Stimulated activated naive CD8-positive, alpha-beta T cell treated with anti-CD3 and anti-CD28 coated beads, Interleukin-15, Interleukin-2, amounts not matched to agents 100 ng/mL and 50 ng/mL, for 24 hours (primary cell): ENCODE data around the gene MRAP.

Source experiments
- H3K27ac Mint-ChIP-seq: one replicate; pipeline ENCODE4 v1.8.0; 2021; ENCODE audit warnings: mild to moderate bottlenecking, mixed read lengths
- H3K27me3 Mint-ChIP-seq: one replicate; pipeline ENCODE4 v1.8.0; 2021; ENCODE audit warnings: mixed read lengths
- H3K36me3 Mint-ChIP-seq: one replicate; pipeline ENCODE4 v1.8.0; 2021; ENCODE audit warnings: low read depth, mixed read lengths
- H3K4me1 Mint-ChIP-seq: one replicate; pipeline ENCODE4 v1.8.0; 2021; ENCODE audit warnings: low read depth, mixed read lengths
- H3K4me3 Mint-ChIP-seq: one replicate; pipeline ENCODE4 v1.8.0; 2021; ENCODE audit warnings: mild to moderate bottlenecking, mixed read lengths
- H3K9me3 Mint-ChIP-seq: one replicate; pipeline ENCODE4 v1.8.0; 2021; ENCODE audit warnings: mixed read lengths

The MRAP gene

GRCh38 chr21:32278518-32279376, 19.9 kb upstream of the MRAP start, which contains the start of gene MIS18A:
MIS18A (minus strand) TSS chr21:32279049; CDS start chr21:32279014, 35 bp downstream.
- Mint-ChIP-seq H3K27ac (peak within 1 kb of the TSS; percentile 98), H3K36me3 (peaks cover 11% of the 10 kb centered on the region), H3K4me1 (peaks cover 29% of the 10 kb centered on the region), H3K4me3 (peak within 1 kb of the TSS; percentile 99), H3K27me3 (no peaks in the 10 kb centered on the region), H3K9me3 (no peaks in the 10 kb centered on the region)

GRCh38 chr21:32279377-32279680, 19.3 kb upstream of the MRAP start:
- H3K9me3 Mint-ChIP-seq = no peaks in the 10 kb centered on the region
- peak overlapping the region; percentile 98 for H3K27ac Mint-ChIP-seq
- H3K4me3 Mint-ChIP-seq = peak overlapping the region; percentile 99
- H3K4me1 Mint-ChIP-seq = peaks cover 29% of the 10 kb centered on the region
- H3K27me3 Mint-ChIP-seq = no peaks in the 10 kb centered on the region
- H3K36me3 Mint-ChIP-seq = peaks cover 11% of the 10 kb centered on the region

- H3K36me3 Mint-ChIP-seq = peaks cover 3% of the 10 kb centered on the region
- no peaks in the 10 kb centered on the region for H3K9me3 Mint-ChIP-seq
- no peaks in the 10 kb centered on the region for H3K27me3 Mint-ChIP-seq
- no peak overlapping the region for H3K27ac Mint-ChIP-seq
- H3K4me3 Mint-ChIP-seq = no peak overlapping the region
- H3K4me1 Mint-ChIP-seq = peaks cover 29% of the 10 kb centered on the region
These were observed 17.1 kb upstream of the MRAP start for GRCh38 chr21:32281531-32281930.

- no peaks in the 10 kb centered on the region for H3K9me3 Mint-ChIP-seq
- no peaks in the 10 kb centered on the region for H3K27me3 Mint-ChIP-seq
- H3K4me1 Mint-ChIP-seq = peaks cover 21% of the 10 kb centered on the region
- H3K36me3 Mint-ChIP-seq = peaks cover 8% of the 10 kb centered on the region
- no peak overlapping the region for H3K4me3 Mint-ChIP-seq
- no peak overlapping the region for H3K27ac Mint-ChIP-seq
These were observed 15.7 kb upstream of the MRAP start for GRCh38 chr21:32282992-32283391.

GRCh38 chr21:32285476-32285875, 13.2 kb upstream of the MRAP start:
- H3K36me3 Mint-ChIP-seq = peaks cover 8% of the 10 kb centered on the region
- no peaks in the 10 kb centered on the region for H3K27me3 Mint-ChIP-seq
- no peak overlapping the region for H3K27ac Mint-ChIP-seq
- H3K4me3 Mint-ChIP-seq = no peak overlapping the region
- no peaks in the 10 kb centered on the region for H3K9me3 Mint-ChIP-seq
- H3K4me1 Mint-ChIP-seq = peaks cover 1% of the 10 kb centered on the region

GRCh38 chr21:32297449-32297848, 1.2 kb upstream of the MRAP start:
- H3K36me3 Mint-ChIP-seq = peaks cover 22% of the 10 kb centered on the region
- no peaks in the 10 kb centered on the region for H3K27me3 Mint-ChIP-seq
- no peak overlapping the region for H3K27ac Mint-ChIP-seq
- H3K4me3 Mint-ChIP-seq = no peak overlapping the region
- H3K9me3 Mint-ChIP-seq = no peaks in the 10 kb centered on the region
- H3K4me1 Mint-ChIP-seq = no peaks in the 10 kb centered on the region

GRCh38 chr21:32298148-32298559, 501 bp upstream of the MRAP start:
- Mint-ChIP-seq H3K36me3 (peaks cover 24% of the 10 kb centered on the region), H3K4me1 (no peaks in the 10 kb centered on the region), H3K4me3 (no peak overlapping the region), H3K27me3 (no peaks in the 10 kb centered on the region), H3K27ac (no peak overlapping the region), H3K9me3 (no peaks in the 10 kb centered on the region)

GRCh38 chr21:32299695-32300094, 1.0 kb downstream of the MRAP start:
- Mint-ChIP-seq H3K36me3 (peaks cover 28% of the 10 kb centered on the region), H3K27ac (no peak overlapping the region), H3K4me1 (no peaks in the 10 kb centered on the region), H3K27me3 (no peaks in the 10 kb centered on the region), H3K4me3 (no peak overlapping the region), H3K9me3 (no peaks in the 10 kb centered on the region)

GRCh38 chr21:32300117-32300681, 1.5 kb downstream of the MRAP start:
- no peak overlapping the region for H3K4me3 Mint-ChIP-seq
- no peaks in the 10 kb centered on the region for H3K27me3 Mint-ChIP-seq
- H3K9me3 Mint-ChIP-seq = no peaks in the 10 kb centered on the region
- peaks cover 28% of the 10 kb centered on the region for H3K36me3 Mint-ChIP-seq
- H3K4me1 Mint-ChIP-seq = no peaks in the 10 kb centered on the region
- H3K27ac Mint-ChIP-seq = no peak overlapping the region

GRCh38 chr21:32301596-32301995, 2.9 kb downstream of the MRAP start:
- no peaks in the 10 kb centered on the region for H3K27me3 Mint-ChIP-seq

GRCh38 chr21:32302560-32302959, 3.9 kb downstream of the MRAP start:
- Mint-ChIP-seq H3K27me3 (no peaks in the 10 kb centered on the region), H3K4me3 (no peak overlapping the region), H3K36me3 (peaks cover 38% of the 10 kb centered on the region), H3K9me3 (no peaks in the 10 kb centered on the region), H3K27ac (no peak overlapping the region), H3K4me1 (no peaks in the 10 kb centered on the region)

More at GRCh38 chr21:32301596-32301995, 2.9 kb downstream of the MRAP start:
- H3K4me3 Mint-ChIP-seq = no peak overlapping the region
- no peak overlapping the region for H3K27ac Mint-ChIP-seq
- H3K4me1 Mint-ChIP-seq = no peaks in the 10 kb centered on the region
- H3K9me3 Mint-ChIP-seq = no peaks in the 10 kb centered on the region
- peaks cover 33% of the 10 kb centered on the region for H3K36me3 Mint-ChIP-seq

- Mint-ChIP-seq H3K36me3 (peaks cover 41% of the 10 kb centered on the region), H3K4me1 (no peaks in the 10 kb centered on the region), H3K27me3 (no peaks in the 10 kb centered on the region), H3K9me3 (no peaks in the 10 kb centered on the region), H3K4me3 (no peak overlapping the region), H3K27ac (no peak overlapping the region)
These were observed 4.7 kb downstream of the MRAP start for GRCh38 chr21:32303385-32303784.

GRCh38 chr21:32304998-32305397, 6.3 kb downstream of the MRAP start:
- H3K4me3 Mint-ChIP-seq = no peak overlapping the region
- no peaks in the 10 kb centered on the region for H3K4me1 Mint-ChIP-seq
- H3K9me3 Mint-ChIP-seq = no peaks in the 10 kb centered on the region
- H3K27ac Mint-ChIP-seq = no peak overlapping the region
- H3K27me3 Mint-ChIP-seq = no peaks in the 10 kb centered on the region
- H3K36me3 Mint-ChIP-seq = peaks cover 41% of the 10 kb centered on the region

GRCh38 chr21:32306021-32306780, 7.5 kb downstream of the MRAP start:
- Mint-ChIP-seq H3K9me3 (no peaks in the 10 kb centered on the region), H3K4me3 (no peak overlapping the region), H3K27ac (no peak overlapping the region), H3K4me1 (peaks cover 5% of the 10 kb centered on the region), H3K27me3 (no peaks in the 10 kb centered on the region), H3K36me3 (peaks cover 37% of the 10 kb centered on the region)

- no peaks in the 10 kb centered on the region for H3K9me3 Mint-ChIP-seq
- H3K36me3 Mint-ChIP-seq = peaks cover 45% of the 10 kb centered on the region
- H3K4me1 Mint-ChIP-seq = peaks cover 14% of the 10 kb centered on the region
- H3K27ac Mint-ChIP-seq = no peak overlapping the region
- H3K4me3 Mint-ChIP-seq = no peak overlapping the region
- no peaks in the 10 kb centered on the region for H3K27me3 Mint-ChIP-seq
These were observed 9.1 kb downstream of the MRAP start for GRCh38 chr21:32307706-32308105.
